ENCODE results near the gene PTPDC1. TPM values are rescaled to one million over a fixed set of nuclear protein-coding genes. Genes with fewer than 3 reads are reported as not detected.

PTPDC1 gene
- total and polyA plus RNA-seq, 12 donors = 5.3 to 14.7 (median 9.5) TPM

DNA sequence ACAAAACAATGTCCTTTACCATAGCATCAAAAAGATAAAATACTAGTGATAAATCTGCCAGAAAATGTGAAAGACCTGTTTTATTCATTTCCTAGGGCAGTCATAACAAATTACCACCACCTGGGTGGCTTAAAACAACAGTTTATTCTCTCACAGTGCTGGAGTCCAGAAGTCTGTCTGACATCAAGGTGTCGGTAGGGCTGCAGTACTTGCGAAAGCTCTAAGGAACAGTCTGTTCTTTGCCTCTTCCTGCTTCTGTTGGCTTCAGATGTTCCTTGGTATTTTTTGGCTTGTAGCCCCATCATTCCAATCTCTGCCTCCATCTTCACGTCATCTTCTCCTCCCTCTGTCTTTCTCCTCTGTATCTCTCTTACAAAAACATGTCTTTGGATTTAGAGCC lies 51.0 kb downstream of the PTPDC1 start:
- WGBS, 2 donors = 36 to 44% methylated on average over 3 of the region's 3 CpGs
- Histone ChIP-seq H3K36me3 (no peaks in the 10 kb centered on the region), H3K4me3 (no peak overlapping the region), H3K9me3 (no peaks in the 10 kb centered on the region), H3K27ac (peak overlapping the region; percentile 20 to 77 (median 68)), H3K4me1 (peaks cover 4 to 33% (median 30%) of the 10 kb centered on the region in 9 donors), H3K27me3 (no peaks in the 10 kb centered on the region)
- ATAC-seq (peak in 7 of 8 donors; percentile 36 to 83 (median 74)), DNase-seq (no peak)
- intact Hi-C loops (cut with DNase I) = loop anchor here in 4 of 10 donors (2.0 to 10.0 kb wide), 4 partner anchors 50 to 80 kb away; partner anchors contain the start of gene PTPDC1 (in 2 of the 4)
- TF ChIP-seq, protein P1, sequence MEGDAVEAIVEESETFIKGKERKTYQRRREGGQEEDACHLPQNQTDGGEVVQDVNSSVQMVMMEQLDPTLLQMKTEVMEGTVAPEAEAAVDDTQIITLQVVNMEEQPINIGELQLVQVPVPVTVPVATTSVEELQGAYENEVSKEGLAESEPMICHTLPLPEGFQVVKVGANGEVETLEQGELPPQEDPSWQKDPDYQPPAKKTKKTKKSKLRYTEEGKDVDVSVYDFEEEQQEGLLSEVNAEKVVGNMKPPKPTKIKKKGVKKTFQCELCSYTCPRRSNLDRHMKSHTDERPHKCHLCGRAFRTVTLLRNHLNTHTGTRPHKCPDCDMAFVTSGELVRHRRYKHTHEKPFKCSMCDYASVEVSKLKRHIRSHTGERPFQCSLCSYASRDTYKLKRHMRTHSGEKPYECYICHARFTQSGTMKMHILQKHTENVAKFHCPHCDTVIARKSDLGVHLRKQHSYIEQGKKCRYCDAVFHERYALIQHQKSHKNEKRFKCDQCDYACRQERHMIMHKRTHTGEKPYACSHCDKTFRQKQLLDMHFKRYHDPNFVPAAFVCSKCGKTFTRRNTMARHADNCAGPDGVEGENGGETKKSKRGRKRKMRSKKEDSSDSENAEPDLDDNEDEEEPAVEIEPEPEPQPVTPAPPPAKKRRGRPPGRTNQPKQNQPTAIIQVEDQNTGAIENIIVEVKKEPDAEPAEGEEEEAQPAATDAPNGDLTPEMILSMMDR (IDR thresholded peaks at IDR 0.05) = no peak

DNA sequence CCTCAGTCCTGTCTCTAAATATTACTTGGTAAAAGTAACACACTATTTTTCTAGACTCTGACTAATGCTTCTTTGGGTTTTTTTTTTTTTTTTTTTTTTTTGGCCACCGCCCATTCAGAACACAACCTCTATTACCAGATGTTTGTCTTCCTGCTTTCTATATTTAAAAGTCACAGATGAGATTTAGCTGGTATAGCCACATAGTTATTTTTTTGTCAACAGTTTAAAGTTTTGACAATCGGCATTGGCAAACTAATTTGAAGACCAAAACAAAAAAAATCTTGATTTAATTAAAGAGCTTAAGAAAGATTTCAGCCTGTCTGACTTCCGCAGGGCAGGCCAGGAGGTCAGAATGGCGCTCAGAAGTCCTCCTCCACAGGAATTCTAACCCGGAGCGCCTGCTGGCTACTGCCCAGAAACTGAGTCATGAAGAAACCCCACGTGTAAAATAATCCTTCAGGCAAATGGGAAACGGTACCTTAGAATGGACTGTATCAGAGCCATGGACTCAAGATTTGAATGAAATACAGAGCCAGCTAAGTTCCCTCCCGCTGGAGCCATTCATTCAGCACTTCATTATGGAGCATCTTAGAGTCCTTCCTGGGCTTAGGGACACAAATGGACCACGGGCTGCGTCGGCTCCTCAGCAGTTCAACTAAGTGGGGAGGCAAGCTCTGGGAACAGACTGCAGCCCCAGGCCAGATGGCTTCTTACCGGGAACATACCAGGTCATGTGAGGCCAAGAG lies 55.6 kb downstream of the PTPDC1 start:
- Histone ChIP-seq H3K4me1 (peaks cover 12 to 48% (median 41%) of the 10 kb centered on the region in 9 donors), H3K36me3 (no peaks in the 10 kb centered on the region), H3K4me3 (peak overlapping the region in 4 of 10 donors; percentile 11 to 28 (median 18)), H3K27ac (peak overlapping the region; percentile 66 to 91 (median 81)), H3K27me3 (no peaks in the 10 kb centered on the region), H3K9me3 (no peaks in the 10 kb centered on the region)
- TF ChIP-seq, protein P1 (IDR thresholded peaks at IDR 0.05) = no peak
- WGBS, 2 donors = 32 to 44% methylated on average over 13 of the region's 13 CpGs
- ATAC-seq = peak; percentile 81 to 96 (median 88)
- DNase-seq = peak; percentile 84 to 90
- intact Hi-C loops (cut with DNase I) = loop anchor here in 4 of 10 donors (1.0 to 10.0 kb wide), 6 partner anchors 17 to 75 kb away; partner anchors contain the start of gene PTPDC1 (in 2 of the 4)

DNA sequence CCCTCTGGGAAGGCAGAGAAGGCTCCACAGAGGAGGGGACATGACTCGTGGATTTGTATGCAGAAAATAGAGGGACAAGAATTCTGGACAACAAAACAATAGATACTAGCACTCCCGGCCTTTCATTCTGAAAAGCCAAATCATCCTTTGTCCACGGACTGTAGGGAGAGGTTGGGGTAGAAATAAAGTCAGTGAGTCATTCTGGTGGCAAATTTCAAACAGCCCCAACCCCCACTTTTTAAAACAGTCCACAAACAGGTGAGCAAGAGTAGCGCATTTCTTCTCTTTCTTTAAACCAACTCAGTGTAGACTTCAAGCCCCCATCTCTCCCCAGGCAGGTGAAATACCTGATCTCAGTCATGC lies 56.1 kb downstream of the PTPDC1 start:
- Histone ChIP-seq H3K36me3 (no peaks in the 10 kb centered on the region), H3K4me3 (peak overlapping the region in 4 of 10 donors; percentile 11 to 28 (median 18)), H3K27me3 (no peaks in the 10 kb centered on the region), H3K27ac (peak overlapping the region; percentile 66 to 91 (median 81)), H3K9me3 (no peaks in the 10 kb centered on the region), H3K4me1 (peaks cover 12 to 42% (median 36%) of the 10 kb centered on the region in 9 donors)
- TF ChIP-seq, protein P1 (IDR thresholded peaks at IDR 0.05) = no peak
- intact Hi-C loops (cut with DNase I) = loop anchor here in 1 of 10 donors (2.0 kb wide), 2 partner anchors 16 to 26 kb away; no protein-coding TSS in a partner anchor
- no peak for DNase-seq
- no peak for ATAC-seq
- WGBS, 2 donors = 41 to 54% methylated on average over 4 of the region's 4 CpGs

DNA sequence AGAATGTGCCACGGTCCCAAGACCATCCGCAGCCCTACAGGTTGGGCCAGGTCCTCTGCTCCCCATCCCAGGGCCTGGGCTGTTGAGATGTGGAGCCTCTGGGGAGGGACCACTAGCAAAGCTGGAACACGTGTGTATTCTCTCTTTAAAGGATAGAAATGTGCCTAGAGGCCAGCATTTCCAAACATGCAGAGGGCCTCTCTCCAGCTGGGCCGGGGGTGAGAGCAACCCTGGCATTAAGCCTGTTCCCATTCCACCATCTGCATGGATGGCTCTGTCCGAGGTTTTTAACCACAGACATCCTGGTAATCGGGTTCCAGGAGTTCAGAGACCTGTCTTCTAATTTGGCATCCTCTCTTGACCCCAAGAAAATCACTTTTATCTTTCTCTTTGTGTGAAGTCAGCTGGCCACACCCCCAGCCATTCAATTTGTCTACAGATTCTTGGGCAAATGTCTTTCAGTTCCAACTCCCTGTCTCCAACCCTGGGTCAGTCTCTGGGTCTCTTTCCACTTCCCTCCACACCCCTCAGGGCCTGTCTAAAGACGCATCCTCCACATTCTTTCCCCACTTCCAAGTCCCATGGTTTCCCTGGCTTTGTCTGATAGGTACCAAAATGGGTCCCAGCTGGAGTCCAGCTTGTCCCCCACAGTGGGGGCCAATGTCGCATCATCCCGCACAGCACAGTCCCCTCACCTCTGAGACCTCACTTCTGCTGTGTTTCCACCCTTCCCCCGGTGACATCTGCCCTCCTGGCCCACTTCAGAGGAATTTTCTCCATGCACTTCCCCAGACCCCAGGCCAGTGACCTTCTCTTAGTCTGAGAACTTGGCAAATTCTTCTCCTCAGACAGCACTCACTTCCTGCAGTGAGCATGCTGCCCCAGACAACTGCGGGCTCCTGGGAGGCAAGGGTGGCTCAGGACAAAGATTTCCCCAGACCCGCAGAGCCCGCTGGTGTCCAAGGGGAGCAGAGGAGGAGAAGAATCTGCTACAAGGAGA lies 56.8 kb downstream of the PTPDC1 start:
- Histone ChIP-seq H3K36me3 (no peaks in the 10 kb centered on the region), H3K4me3 (no peak overlapping the region), H3K9me3 (no peaks in the 10 kb centered on the region), H3K27ac (peak overlapping the region; percentile 66 to 91 (median 81)), H3K27me3 (no peaks in the 10 kb centered on the region), H3K4me1 (peaks cover 12 to 38% (median 33%) of the 10 kb centered on the region in 9 donors)
- DNase-seq (no peak), ATAC-seq (peak in 6 of 8 donors; percentile 8 to 42 (median 14))
- intact Hi-C loops (cut with DNase I) = loop anchor here in 1 of 10 donors (2.0 kb wide), 2 partner anchors 16 to 26 kb away; no protein-coding TSS in a partner anchor
- TF ChIP-seq, protein P1 (IDR thresholded peaks at IDR 0.05) = no peak
- 64 to 71% methylated on average over 13 of the region's 13 CpGs for WGBS, 2 donors
